OCI-LY1 (cell line): Measurements from ENCODE around the gene TP73.
"Not testable (repeated sequence)": the region's sequence is repeated elsewhere in the genome, so short reads cannot be mapped to it uniquely, and the experiment has no call there.

Experiments
- H2AFZ ChIP-seq: fragments of 200-600 bp; sonication (generic), shearing (Covaris generic); 2 replicates; pipeline ENCODE4 v1.6.0; 2014; ENCODE audit warnings: antibody characterized with exemption, mild to moderate bottlenecking, low read length
- H3F3A ChIP-seq: fragments of 200-600 bp; sonication (generic), shearing (Covaris generic); 2 replicates; pipeline ENCODE4 v1.6.0; 2014; ENCODE audit warnings: mild to moderate bottlenecking, antibody characterized with exemption, low read length, moderate library complexity; ENCODE audit not compliant: insufficient read depth
- H3K27ac ChIP-seq: fragments of 200-600 bp; sonication (generic); 2 replicates; pipeline ENCODE4 v1.5.1; 2014; ENCODE audit warnings: low read length, mixed run types, mild to moderate bottlenecking, low read depth; ENCODE audit not compliant: poor library complexity, severe bottlenecking
- H3K27me3 ChIP-seq: fragments of 200-600 bp; sonication (generic); 2 replicates; pipeline ENCODE4 v1.6.0; 2014; ENCODE audit warnings: antibody characterized with exemption, mild to moderate bottlenecking, low read length, moderate library complexity; ENCODE audit not compliant: insufficient read depth
- H3K36me3 ChIP-seq: fragments of 200-600 bp; sonication (generic); 2 replicates; pipeline ENCODE4 v1.6.1; 2014; ENCODE audit warnings: mild to moderate bottlenecking, antibody characterized with exemption, low read length, moderate library complexity, mixed read lengths; ENCODE audit not compliant: insufficient read depth
- H3K4me1 ChIP-seq: fragments of 200-600 bp; sonication (generic); 2 replicates; pipeline ENCODE4 v1.5.1; 2014; ENCODE audit warnings: mild to moderate bottlenecking, low read length, moderate library complexity; ENCODE audit not compliant: insufficient read depth, severe bottlenecking
- H3K4me2 ChIP-seq: fragments of 200-600 bp; sonication (generic), shearing (Covaris generic); 2 replicates; pipeline ENCODE4 v1.6.1; 2014; ENCODE audit warnings: low read length
- H3K4me3 ChIP-seq: fragments of 200-600 bp; sonication (generic); 2 replicates; pipeline ENCODE4 v1.5.1; 2014; ENCODE audit warnings: low read length, low read depth, mild to moderate bottlenecking, mixed read lengths; ENCODE audit not compliant: poor library complexity, severe bottlenecking
- H3K79me2 ChIP-seq: fragments of 200-600 bp; shearing (Covaris generic); 2 replicates; pipeline ENCODE4 v1.6.1; 2016; ENCODE audit warnings: mixed run types, low read length, mixed read lengths; ENCODE audit not compliant: insufficient read depth
- H3K9ac ChIP-seq: fragments of 200-600 bp; sonication (generic), shearing (Covaris generic); 2 replicates; pipeline ENCODE4 v1.6.1; 2014; ENCODE audit warnings: mild to moderate bottlenecking, low read length, mixed read lengths
- H3K9me2 ChIP-seq: fragments of 200-600 bp; sonication (generic), shearing (Covaris generic); 2 replicates; pipeline ENCODE4 v1.6.1; 2014; ENCODE audit warnings: low read depth, mild to moderate bottlenecking, low read length, mixed read lengths
- H3K9me3 ChIP-seq: fragments of 200-600 bp; shearing (Covaris generic); 2 replicates; pipeline ENCODE4 v1.6.1; 2014; ENCODE audit warnings: low read length, mixed read lengths
- H4K20me1 ChIP-seq: fragments of 200-600 bp; sonication (generic), shearing (Covaris generic); 2 replicates; pipeline ENCODE4 v1.6.0; 2016; ENCODE audit warnings: mild to moderate bottlenecking, low read length; ENCODE audit not compliant: insufficient read depth
- EZH2 ChIP-seq: fragments of 200-600 bp; sonication (generic), shearing (Covaris generic); IDR thresholded peaks from 2 replicates; pipeline ENCODE4 v1.8.0; 2017; ENCODE audit warnings: borderline replicate concordance, mixed run types, mild to moderate bottlenecking, antibody characterized with exemption, low read length, moderate library complexity, mixed read lengths
- TF ChIP-seq, protein P1 (sequence below): fragments of 200-600 bp; sonication (generic), shearing (Covaris generic); IDR thresholded peaks from 2 replicates; pipeline ENCODE4 v1.5.1; 2017; ENCODE audit warnings: mild to moderate bottlenecking, antibody characterized with exemption, low read length, moderate library complexity, mixed read lengths

The TP73 gene

DNA sequence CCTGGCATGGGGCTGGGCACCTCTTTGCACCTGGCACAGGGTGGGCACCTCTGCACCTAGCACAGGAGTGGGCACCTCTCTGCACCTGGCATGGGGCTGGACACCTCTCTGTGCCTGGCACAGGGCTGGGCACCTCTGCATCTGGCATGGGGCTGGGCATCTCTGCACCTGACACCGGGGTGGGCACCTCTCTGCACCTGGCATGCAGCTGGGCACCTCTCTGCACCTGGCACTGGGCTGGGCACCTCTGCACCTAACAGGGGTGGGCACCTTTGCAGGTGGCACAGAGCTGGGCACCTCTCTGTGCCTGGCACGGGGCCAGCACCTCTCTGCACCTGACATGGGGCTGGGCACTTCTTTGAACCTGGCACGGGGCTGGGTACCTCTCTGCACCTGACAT lies 70.5 kb downstream of the TP73 start:
- Histone ChIP-seq H3K36me3 (no peaks in the 10 kb centered on the region), H3K4me3 (no peak overlapping the region), H3K27ac (no peak overlapping the region), H3F3A (no peaks in the 10 kb centered on the region), H3K4me1 (no peaks in the 10 kb centered on the region), H3K9me3 (no peaks in the 10 kb centered on the region), H2AFZ (no peak overlapping the region), H3K9me2 (no peaks in the 10 kb centered on the region), H3K4me2 (no peak overlapping the region), H3K79me2 (no peaks in the 10 kb centered on the region), H3K27me3 (no peaks in the 10 kb centered on the region; the same call in 1 of the 2 replicates), H3K9ac (no peak overlapping the region), H4K20me1 (no peaks in the 10 kb centered on the region)
- TF ChIP-seq, protein P1, sequence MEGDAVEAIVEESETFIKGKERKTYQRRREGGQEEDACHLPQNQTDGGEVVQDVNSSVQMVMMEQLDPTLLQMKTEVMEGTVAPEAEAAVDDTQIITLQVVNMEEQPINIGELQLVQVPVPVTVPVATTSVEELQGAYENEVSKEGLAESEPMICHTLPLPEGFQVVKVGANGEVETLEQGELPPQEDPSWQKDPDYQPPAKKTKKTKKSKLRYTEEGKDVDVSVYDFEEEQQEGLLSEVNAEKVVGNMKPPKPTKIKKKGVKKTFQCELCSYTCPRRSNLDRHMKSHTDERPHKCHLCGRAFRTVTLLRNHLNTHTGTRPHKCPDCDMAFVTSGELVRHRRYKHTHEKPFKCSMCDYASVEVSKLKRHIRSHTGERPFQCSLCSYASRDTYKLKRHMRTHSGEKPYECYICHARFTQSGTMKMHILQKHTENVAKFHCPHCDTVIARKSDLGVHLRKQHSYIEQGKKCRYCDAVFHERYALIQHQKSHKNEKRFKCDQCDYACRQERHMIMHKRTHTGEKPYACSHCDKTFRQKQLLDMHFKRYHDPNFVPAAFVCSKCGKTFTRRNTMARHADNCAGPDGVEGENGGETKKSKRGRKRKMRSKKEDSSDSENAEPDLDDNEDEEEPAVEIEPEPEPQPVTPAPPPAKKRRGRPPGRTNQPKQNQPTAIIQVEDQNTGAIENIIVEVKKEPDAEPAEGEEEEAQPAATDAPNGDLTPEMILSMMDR, result no peak
- TF ChIP-seq EZH2, result no peak

DNA sequence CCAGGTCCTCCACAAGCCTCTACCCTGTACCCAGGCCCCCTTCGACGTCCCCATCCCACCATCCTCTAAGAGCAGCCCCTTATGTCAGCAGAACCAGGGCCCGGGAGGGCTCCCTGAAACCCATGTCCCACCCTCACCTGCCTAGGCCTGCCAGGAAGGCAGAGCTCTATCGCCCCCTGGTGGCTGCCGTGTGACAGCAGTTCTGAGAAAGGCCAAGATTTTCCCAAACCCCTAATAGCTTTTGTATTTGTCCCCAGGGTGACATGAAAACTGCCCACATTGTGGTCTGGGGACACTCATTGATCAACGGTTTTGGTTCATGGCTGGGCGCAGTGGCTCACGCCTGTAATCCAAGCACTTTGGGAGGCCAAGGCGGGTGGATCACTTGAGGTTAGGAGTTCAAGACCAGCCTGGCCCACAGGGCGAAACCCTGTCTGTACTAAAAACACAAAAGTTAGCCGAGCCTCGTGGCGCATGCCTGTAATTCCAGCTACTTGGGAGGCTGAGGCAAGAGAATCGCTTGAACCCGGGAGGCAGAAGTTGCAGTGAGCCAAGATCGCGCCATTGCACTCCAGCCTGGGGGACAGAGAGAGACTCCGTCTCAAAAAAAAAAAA lies 72.2 kb downstream of the TP73 start:
- not testable (repeated sequence) for H2AFZ ChIP-seq, H3K9me2 ChIP-seq, H3K9me3 ChIP-seq, H4K20me1 ChIP-seq, H3F3A ChIP-seq, H3K27me3 ChIP-seq, H3K27ac ChIP-seq, H3K36me3 ChIP-seq, H3K9ac ChIP-seq, H3K4me1 ChIP-seq, H3K4me3 ChIP-seq, H3K4me2 ChIP-seq, H3K79me2 ChIP-seq
- TF ChIP-seq, protein P1, result peak; percentile 86

DNA sequence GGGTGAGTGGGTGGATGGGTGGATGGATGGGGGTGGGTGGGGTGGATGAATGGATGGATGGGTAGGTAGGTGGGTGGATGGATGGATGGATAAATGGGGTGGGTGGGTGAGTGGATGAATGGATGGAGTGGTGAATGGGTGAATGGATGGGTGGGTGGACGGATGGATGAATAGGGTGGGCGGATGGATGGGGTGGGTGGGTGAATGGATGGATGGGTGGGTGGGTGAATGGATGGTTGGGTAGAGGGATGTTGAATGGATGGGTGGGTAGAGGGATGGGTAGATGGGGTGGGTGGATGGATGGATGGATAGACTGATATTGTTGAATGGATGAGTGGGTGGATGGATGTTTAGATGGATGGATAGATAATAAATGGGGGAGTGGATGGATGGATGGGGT lies 73.0 kb downstream of the TP73 start:
- H3K27ac ChIP-seq, result no peak overlapping the region
- peaks cover 12% of the 10 kb centered on the region; the same call in 1 of the 2 replicates for H3K27me3 ChIP-seq
- TF ChIP-seq, protein P1, result no peak
- TF ChIP-seq EZH2, result no peak
- no peaks in the 10 kb centered on the region for H3K9me3 ChIP-seq
- H3K4me3 ChIP-seq, result no peak overlapping the region
- H4K20me1 ChIP-seq, result no peaks in the 10 kb centered on the region
- no peaks in the 10 kb centered on the region for H3K9me2 ChIP-seq
- H3F3A ChIP-seq, result no peaks in the 10 kb centered on the region
- H3K4me2 ChIP-seq, result no peak overlapping the region
- no peaks in the 10 kb centered on the region for H3K79me2 ChIP-seq
- no peak overlapping the region for H3K9ac ChIP-seq
- H3K4me1 ChIP-seq, result no peaks in the 10 kb centered on the region
- no peaks in the 10 kb centered on the region for H3K36me3 ChIP-seq
- H2AFZ ChIP-seq, result no peak overlapping the region
